DLD1 (cell line): ENCODE data around the gene CASP8AP2.
"Not testable (repeated sequence)": the region's sequence is repeated elsewhere in the genome, so short reads cannot be mapped to it uniquely, and the experiment has no call there.

Experiments used
- in situ Hi-C: cut with HindIII; loops from 2 replicates; pipeline ENCODE4 v1.10.0; 2017; ENCODE audit warnings: low sequenced_read_pairs

The CASP8AP2 gene

GRCh38 chr6:89829472-89830169 is at the start of gene CASP8AP2:
Gene CASP8AP2 (plus strand): TSS chr6:89829880.
- in situ Hi-C loops, result no loop called here

GRCh38 chr6:89781070-89782034 is 48.3 kb upstream of the CASP8AP2 start:
- in situ Hi-C loops, result no loop called here

GRCh38 chr6:89782222-89782621 is 47.5 kb upstream of the CASP8AP2 start:
- in situ Hi-C loops, result no loop called here

- in situ Hi-C loops, result not testable (repeated sequence)
These were observed 46.4 kb upstream of the CASP8AP2 start for GRCh38 chr6:89783293-89783692.

GRCh38 chr6:89784838-89785237 is 44.8 kb upstream of the CASP8AP2 start:
- in situ Hi-C loops, result no loop called here

GRCh38 chr6:89786970-89787369 is 42.7 kb upstream of the CASP8AP2 start:
- in situ Hi-C loops, result no loop called here

- in situ Hi-C loops, result no loop called here
These were observed 41.9 kb upstream of the CASP8AP2 start for GRCh38 chr6:89787660-89788328.

GRCh38 chr6:89789980-89790379 is 39.7 kb upstream of the CASP8AP2 start:
- in situ Hi-C loops, result no loop called here

GRCh38 chr6:89790403-89790802 is 39.3 kb upstream of the CASP8AP2 start:
- in situ Hi-C loops, result no loop called here

GRCh38 chr6:89792881-89793280 is 36.8 kb upstream of the CASP8AP2 start:
- in situ Hi-C loops, result no loop called here

GRCh38 chr6:89793586-89793985 is 36.1 kb upstream of the CASP8AP2 start:
- in situ Hi-C loops, result no loop called here

GRCh38 chr6:89794324-89794723 is 35.4 kb upstream of the CASP8AP2 start:
- in situ Hi-C loops, result no loop called here

- in situ Hi-C loops, result no loop called here
These were observed 32.4 kb upstream of the CASP8AP2 start for GRCh38 chr6:89797317-89797716.

- in situ Hi-C loops, result no loop called here
These were observed 30.6 kb upstream of the CASP8AP2 start for GRCh38 chr6:89799096-89799495.

GRCh38 chr6:89799756-89800155 is 29.9 kb upstream of the CASP8AP2 start:
- in situ Hi-C loops, result no loop called here

GRCh38 chr6:89803271-89803670 is 26.4 kb upstream of the CASP8AP2 start:
- in situ Hi-C loops, result no loop called here

GRCh38 chr6:89805814-89806371 is 23.8 kb upstream of the CASP8AP2 start:
- in situ Hi-C loops, result no loop called here

GRCh38 chr6:89807581-89807980 is 22.1 kb upstream of the CASP8AP2 start:
- in situ Hi-C loops, result no loop called here

GRCh38 chr6:89813422-89813821 is 16.3 kb upstream of the CASP8AP2 start:
- in situ Hi-C loops, result not testable (repeated sequence)

GRCh38 chr6:89817481-89817880 is 12.2 kb upstream of the CASP8AP2 start:
- in situ Hi-C loops, result no loop called here

- in situ Hi-C loops, result no loop called here
These were observed 10.7 kb upstream of the CASP8AP2 start for GRCh38 chr6:89818977-89819335.
